ENCODE measurements around the gene OXSR1. TPM values are rescaled to one million over a fixed set of nuclear protein-coding genes. Genes with fewer than 3 reads are reported as not detected.

The OXSR1 gene
- total RNA-seq, 1 experiment from 2014 or later: 35.1 TPM

DNA sequence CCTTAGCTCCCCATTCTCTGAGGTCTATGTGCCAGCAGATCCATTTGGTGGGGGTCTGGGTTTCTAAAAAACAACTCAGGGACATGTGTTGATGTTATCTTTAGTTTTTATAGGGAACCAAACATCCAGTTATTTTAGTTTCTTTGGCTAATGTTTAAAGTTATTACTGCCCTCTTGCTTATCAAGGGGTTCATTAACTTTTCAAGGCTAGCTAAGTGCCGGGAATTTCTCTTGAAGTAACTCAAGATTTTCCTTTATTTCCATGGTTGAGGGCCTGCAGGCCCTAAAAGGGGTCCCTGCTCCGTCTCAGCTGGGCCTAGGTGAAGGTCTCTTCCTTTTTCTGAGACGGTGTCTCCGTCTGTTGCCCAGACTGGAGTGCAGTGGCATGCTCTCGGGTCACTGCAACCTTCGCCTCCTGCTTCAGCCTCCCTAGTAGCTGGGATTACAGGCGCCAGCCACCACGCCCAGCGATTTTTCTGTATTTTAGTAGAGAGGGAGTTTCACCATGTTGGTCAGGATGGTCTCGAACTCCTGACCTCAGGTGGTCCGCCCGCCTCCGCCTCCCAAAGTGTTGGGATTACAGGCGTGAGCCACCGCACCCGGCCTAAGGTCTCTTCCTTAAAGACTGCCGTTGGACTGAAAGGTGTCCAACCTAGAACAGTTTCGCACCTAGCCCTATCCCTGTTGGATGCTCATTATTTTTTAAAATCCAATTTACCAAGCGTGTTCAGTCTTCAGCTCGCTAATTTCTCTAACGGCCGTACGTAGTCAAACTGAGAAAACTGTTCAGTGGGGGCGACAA is 1.3 kb upstream of the OXSR1 start:
- Histone ChIP-seq H3K9me2 (ENCODE audit: insufficient read depth) (no peaks in the 10 kb centered on the region), H2AFZ (ENCODE audit: low read depth, low read length, poor library complexity, severe bottlenecking) (no peak overlapping the region), H3K4me2 (ENCODE audit: low read length) (peak overlapping the region; percentile 77), H3K9ac (ENCODE audit: low read length) (peak overlapping the region; percentile 94), H3K27me3 (ENCODE audit: insufficient read depth, low read length) (no peaks in the 10 kb centered on the region), H4K20me1 (ENCODE audit: insufficient read depth) (peaks cover 4% of the 10 kb centered on the region; the same call in 1 of the 2 replicates), H3K4me1 (ENCODE audit: control insufficient read depth in 1 of 2, insufficient read depth in 2 of 2, low read length in 2 of 2) (peaks cover 6 to 41% of the 10 kb centered on the region in 2 experiments; a peak in 3 of 4 replicates), H3K36me3 (ENCODE audit: control insufficient read depth in 1 of 2, insufficient read depth in 2 of 2, low read length in 2 of 2) (no peaks in the 10 kb centered on the region), H3K27ac (ENCODE audit: low read depth, low read length) (peak overlapping the region; percentile 90), H3K9me3 (ENCODE audit: control insufficient read depth in 1 of 2, insufficient read depth in 1 of 2, low read depth in 1 of 2, low read length in 2 of 2) (no peaks in the 10 kb centered on the region), H3K79me2 (ENCODE audit: insufficient read depth, low read length) (peaks cover 37% of the 10 kb centered on the region), H3K4me3 (replicated peaks in 1 of 2; ENCODE audit: low read depth in 1 of 2, low read length in 2 of 2) (peak overlapping the region; percentile 88 to 92)
- DNase-seq (ENCODE audit: low read depth, low spot score) (no peak), ATAC-seq (no peak)
- POLR2A ChIA-PET: interaction anchor here (1.0 to 2.4 kb wide), 8 partner anchors 8 to 27 kb away, joined by 3 to 19 read pairs (median 4); partner anchors contain the start of genes ACAA1 and MYD88
- CTCF ChIA-PET: interaction anchor here (1.0 to 2.0 kb wide), 6 partner anchors 10 to 183 kb away, joined by 3 to 10 read pairs (median 7); partner anchors contain the start of genes ACAA1 and XYLB
- intact Hi-C loops (cut with micrococcal nuclease): loop anchor here (2.0 kb wide), 1 partner anchor 27 kb away; the partner anchor contains the start of gene ACAA1
- no peak for TF ChIP-seq POLR2A (IDR thresholded peaks at IDR 0.05; ENCODE audit: borderline replicate concordance, extremely low read depth, insufficient read depth, insufficient read length)
- TF ChIP-seq EZH2phosphoT487 (IDR thresholded peaks at IDR 0.05; ENCODE audit: borderline replicate concordance): no peak
- no peak for TF ChIP-seq EZH2 (IDR thresholded peaks at IDR 0.05)
- no peak for TF ChIP-seq FOSL1 (IDR thresholded peaks at IDR 0.05; ENCODE audit: low read depth)
- TF ChIP-seq ZNF274 (IDR thresholded peaks at IDR 0.05; ENCODE audit: low read depth, low read length): no peak
- TF ChIP-seq POLR2AphosphoS5 (IDR thresholded peaks at IDR 0.05; ENCODE audit: low read depth, low read length): no peak
- no peak for TF ChIP-seq ZBTB33 (IDR thresholded peaks at IDR 0.05; ENCODE audit: extremely low read depth, insufficient replicate concordance, low read length)
- no peak for TF ChIP-seq EGR1 (IDR thresholded peaks at IDR 0.05; ENCODE audit: low read depth)
- TF ChIP-seq, protein P1, sequence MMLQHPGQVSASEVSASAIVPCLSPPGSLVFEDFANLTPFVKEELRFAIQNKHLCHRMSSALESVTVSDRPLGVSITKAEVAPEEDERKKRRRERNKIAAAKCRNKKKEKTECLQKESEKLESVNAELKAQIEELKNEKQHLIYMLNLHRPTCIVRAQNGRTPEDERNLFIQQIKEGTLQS (IDR thresholded peaks at IDR 0.05): no peak
- no peak for TF ChIP-seq CBX3 (IDR thresholded peaks at IDR 0.05; ENCODE audit: low read depth)
- no peak for TF ChIP-seq REST (IDR thresholded peaks at IDR 0.05; ENCODE audit: low read depth)
- TF ChIP-seq CTCF (IDR thresholded peaks at IDR 0.05 in 2 of 3, conservative IDR thresholded peaks at IDR 0.05 in 1 of 3; ENCODE audit: borderline replicate concordance in 1 of 3, insufficient read depth in 1 of 3, low read depth in 2 of 3, low read length in 2 of 3): no peak
- TF ChIP-seq YY1 (IDR thresholded peaks at IDR 0.05; ENCODE audit: extremely low read depth, insufficient replicate concordance, low read depth, low read length): no peak
- TF ChIP-seq RAD21 (IDR thresholded peaks at IDR 0.05; ENCODE audit: low read depth): no peak
- TF ChIP-seq MAX (IDR thresholded peaks at IDR 0.05): no peak
- TF ChIP-seq SRF (IDR thresholded peaks at IDR 0.05; ENCODE audit: low read depth): no peak
- BruUV-seq (replicated peaks): no TSS peak
- RAD21 ChIA-PET (ENCODE audit: low non-redundant PET in 1 of 2, low total read pairs in 2 of 2, uncharacterized antibody in 2 of 2, unreplicated experiment in 2 of 2): no interaction called here

Data from HCT116 (cell line).